ENCODE measurements around the gene DAP. TPM values are rescaled to one million over a fixed set of nuclear protein-coding genes. Genes with fewer than 3 reads are reported as not detected.

The DAP gene
- total and polyA plus RNA-seq, 2 of the 13 experiments (the other 11 are each of a cell fraction or from before 2014, with no cell fraction given): 22.0 to 57.5 TPM

- no peak overlapping the region for H2AFZ ChIP-seq (ENCODE audit: low read length)
- H3K4me2 ChIP-seq (ENCODE audit: low read depth, low read length): no peak overlapping the region
- peaks cover 3% of the 10 kb centered on the region for H3K79me2 ChIP-seq (ENCODE audit: insufficient read depth, low read length)
- no peak overlapping the region for H3K4me3 ChIP-seq (replicated peaks in 1 of 3; ENCODE audit: insufficient read depth in 1 of 3, low read depth in 2 of 3, low read length in 3 of 3)
- H3K27ac ChIP-seq (ENCODE audit: extremely low read length, insufficient read depth, low read length): no peak overlapping the region
- DNase-seq (ENCODE audit: low spot score): no peak
- no TSS peak for BruUV-seq (replicated peaks)
- no peak for ATAC-seq
- ChIA-PET POLR2A (no interaction called here), CTCF (ENCODE audit: low intra/inter-chr PET ratio, low total read pairs) (no interaction called here)
- no peak for FAIRE-seq
- H3K36me3 ChIP-seq (replicated peaks in 1 of 2; ENCODE audit: control insufficient read depth in 1 of 2, insufficient read depth in 2 of 2, low read length in 2 of 2): peaks cover 10 to 72% of the 10 kb centered on the region in 2 experiments; a peak in 4 of 5 replicates
- H3K4me1 ChIP-seq (ENCODE audit: insufficient read depth, low read length): peaks cover 30% of the 10 kb centered on the region
- intact Hi-C loops (cut with micrococcal nuclease; ENCODE audit: unreplicated experiment): no loop called here
- 94% methylated on average over 9 of the region's 9 CpGs for WGBS (ENCODE audit: low lambda C conversion rate)
- no peak overlapping the region for H3K9ac ChIP-seq (ENCODE audit: insufficient read depth, low read depth, low read length)
- peaks cover 9% of the 10 kb centered on the region; the same call in 1 of the 2 replicates for H4K20me1 ChIP-seq (ENCODE audit: insufficient read depth, low read length)
- in situ Hi-C loops (cut with HindIII; ENCODE audit: extremely low pct_ligation_motif_present, low pct_unique_long_range_greater_than_20kb): no loop called here
- no peaks in the 10 kb centered on the region for H3K9me3 ChIP-seq (ENCODE audit: low read length)
- H3K27me3 ChIP-seq (ENCODE audit: control insufficient read depth in 1 of 2, insufficient read depth in 2 of 2, low read length in 2 of 2): no peaks in the 10 kb centered on the region
- TF ChIP-seq ARID2 (CRISPR knock-in tag; IDR thresholded peaks at IDR 0.05; ENCODE audit: borderline replicate concordance) (no peak), TEF (CRISPR knock-in tag; IDR thresholded peaks at IDR 0.05) (no peak), BCLAF1 (IDR thresholded peaks at IDR 0.05) (no peak), SIX1 (CRISPR knock-in tag; IDR thresholded peaks at IDR 0.05; ENCODE audit: borderline replicate concordance) (no peak), ZBTB39 (CRISPR knock-in tag; IDR thresholded peaks at IDR 0.05) (no peak), ZNF180 (CRISPR knock-in tag; IDR thresholded peaks at IDR 0.05; ENCODE audit: borderline replicate concordance, low read depth) (no peak), CEBPZ (IDR thresholded peaks at IDR 0.05; ENCODE audit: low read length) (no peak), TAF1 (CRISPR knock-in tag; IDR thresholded peaks at IDR 0.05) (no peak), ZNF644 (CRISPR knock-in tag; IDR thresholded peaks at IDR 0.05; ENCODE audit: low read depth) (no peak), PTBP1 (IDR thresholded peaks at IDR 0.05; ENCODE audit: low read depth, low read length, poor library complexity, severe bottlenecking) (no peak), ZSCAN5A (CRISPR knock-in tag; IDR thresholded peaks at IDR 0.05; ENCODE audit: borderline replicate concordance) (no peak), ZNF33B (CRISPR knock-in tag; IDR thresholded peaks at IDR 0.05) (no peak)
Observed at GRCh38 chr5:10729320-10730042, 31.6 kb downstream of the DAP start.

Data from HepG2 (cell line).